DND-41 (cell line): ENCODE results near the gene CREBL2.
"Not testable (repeated sequence)": the region's sequence is repeated elsewhere in the genome, so short reads cannot be mapped to it uniquely, and the experiment has no call there.

Source experiments
- ATAC-seq: fragments of 200-7000 bp; cut with Tn5 transposase; 3 replicates; pipeline ENCODE4 v1.9.1; 2021; ENCODE audit warnings: low read depth; ENCODE audit not compliant: insufficient read depth
- DNase-seq: peaks from one replicate; pipeline ENCODE4 v3.0.0-alpha.2; 2020
- H2AFZ ChIP-seq: 2 replicates; pipeline ENCODE4 v1.6.0; 2012; ENCODE audit warnings: low read depth, low read length
- H3K27ac ChIP-seq: 2 replicates; pipeline ENCODE4 v1.5.1; 2012; ENCODE audit warnings: low read length, inconsistent platforms
- H3K27me3 ChIP-seq: fragments of 200-600 bp; sonication (generic); 2 replicates; pipeline ENCODE4 v1.6.0; 2012; ENCODE audit warnings: low read length, mild to moderate bottlenecking, inconsistent platforms; ENCODE audit not compliant: insufficient read depth, poor library complexity
- H3K36me3 ChIP-seq: 2 replicates; pipeline ENCODE4 v1.5.1; 2012; ENCODE audit warnings: low read length, inconsistent platforms; ENCODE audit not compliant: insufficient read depth
- H3K4me1 ChIP-seq: 2 replicates; pipeline ENCODE4 v1.5.1; 2012; ENCODE audit warnings: mild to moderate bottlenecking, low read length; ENCODE audit not compliant: insufficient read depth
- H3K4me2 ChIP-seq: 2 replicates; pipeline ENCODE4 v1.6.0; 2012; ENCODE audit warnings: mild to moderate bottlenecking, moderate library complexity, low read length, inconsistent platforms; ENCODE audit not compliant: insufficient read depth
- H3K4me3 ChIP-seq, 2 experiments: fragments of 200-600 bp in 1 of 2; shearing (Covaris generic) in 1 of 2; 2 replicates each; pipeline ENCODE4 v1.5.1; 2012 to 2016; ENCODE audit warnings: inconsistent platforms in 2 of 2, low read length in 2 of 2, mild to moderate bottlenecking in 2 of 2, low read depth in 1 of 2, moderate library complexity in 1 of 2
- H3K79me2 ChIP-seq: 2 replicates; pipeline ENCODE4 v1.6.0; 2012; ENCODE audit warnings: low read length, inconsistent platforms; ENCODE audit not compliant: insufficient read depth
- H3K9ac ChIP-seq: 2 replicates; pipeline ENCODE4 v1.6.0; 2012; ENCODE audit warnings: low read depth, mild to moderate bottlenecking, inconsistent platforms, low read length, moderate library complexity
- H3K9me3 ChIP-seq: 2 replicates; pipeline ENCODE4 v1.5.1; 2012; ENCODE audit warnings: low read length, moderate library complexity, mild to moderate bottlenecking, inconsistent platforms; ENCODE audit not compliant: insufficient read depth, severe bottlenecking
- H4K20me1 ChIP-seq: 2 replicates; pipeline ENCODE4 v1.6.0; 2012; ENCODE audit warnings: low read length; ENCODE audit not compliant: insufficient read depth
- EZH2 ChIP-seq: IDR thresholded peaks from 3 replicates; pipeline ENCODE4 v1.6.1; 2012; ENCODE audit warnings: borderline replicate concordance, low read depth, mild to moderate bottlenecking, moderate library complexity, low read length, inconsistent platforms; ENCODE audit not compliant: severe bottlenecking
- TF ChIP-seq, protein P1 (sequence below): IDR thresholded peaks from 2 replicates; pipeline ENCODE4 v1.5.1; 2012; ENCODE audit warnings: borderline replicate concordance, low read length, moderate library complexity, mild to moderate bottlenecking; ENCODE audit not compliant: poor library complexity, severe bottlenecking; ENCODE audit errors: extremely low read depth

The CREBL2 gene

DNA sequence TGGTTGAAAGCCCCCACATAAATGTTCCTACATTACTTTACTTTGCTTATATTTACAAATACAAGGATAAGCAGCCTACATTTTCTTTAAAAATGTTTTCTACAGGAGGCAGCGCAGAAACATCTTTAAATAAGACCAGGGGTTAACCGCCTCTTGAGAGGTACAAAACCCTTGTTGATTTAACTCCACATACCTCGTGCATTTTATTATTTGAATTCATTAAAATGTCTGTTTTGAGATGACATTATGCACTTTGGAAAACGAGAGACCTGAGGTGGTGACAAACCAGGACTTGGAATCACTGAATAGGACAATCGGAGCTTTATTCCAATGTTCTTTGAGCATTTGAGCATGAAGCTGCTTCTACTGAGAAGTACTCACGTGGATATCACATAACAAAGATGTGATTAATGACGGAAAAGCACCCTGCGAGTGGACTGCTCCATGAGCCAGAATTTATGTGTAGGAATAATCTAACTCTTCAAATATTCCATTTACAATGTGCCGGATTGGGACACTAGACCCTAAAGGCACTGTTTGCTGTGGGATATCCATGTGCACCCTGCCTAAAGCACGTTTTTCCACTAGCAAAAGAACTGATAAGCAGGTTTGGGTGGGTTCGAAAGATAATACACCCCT, 48.3 kb upstream of the CREBL2 start:
- Histone ChIP-seq H3K36me3 (no peaks in the 10 kb centered on the region), H3K4me3 (peak overlapping the region in 1 of 2 experiments; percentile 65; a peak in 2 of 4 replicates), H3K27me3 (peaks cover 51% of the 10 kb centered on the region), H3K9ac (no peak overlapping the region; the same call in 1 of the 2 replicates), H3K9me3 (peaks cover 5% of the 10 kb centered on the region), H3K4me1 (peaks cover 22% of the 10 kb centered on the region), H3K4me2 (peak overlapping the region; percentile 95), H2AFZ (no peak overlapping the region), H3K27ac (no peak overlapping the region), H4K20me1 (no peaks in the 10 kb centered on the region), H3K79me2 (no peaks in the 10 kb centered on the region)
- no peak for DNase-seq
- TF ChIP-seq, protein P1, sequence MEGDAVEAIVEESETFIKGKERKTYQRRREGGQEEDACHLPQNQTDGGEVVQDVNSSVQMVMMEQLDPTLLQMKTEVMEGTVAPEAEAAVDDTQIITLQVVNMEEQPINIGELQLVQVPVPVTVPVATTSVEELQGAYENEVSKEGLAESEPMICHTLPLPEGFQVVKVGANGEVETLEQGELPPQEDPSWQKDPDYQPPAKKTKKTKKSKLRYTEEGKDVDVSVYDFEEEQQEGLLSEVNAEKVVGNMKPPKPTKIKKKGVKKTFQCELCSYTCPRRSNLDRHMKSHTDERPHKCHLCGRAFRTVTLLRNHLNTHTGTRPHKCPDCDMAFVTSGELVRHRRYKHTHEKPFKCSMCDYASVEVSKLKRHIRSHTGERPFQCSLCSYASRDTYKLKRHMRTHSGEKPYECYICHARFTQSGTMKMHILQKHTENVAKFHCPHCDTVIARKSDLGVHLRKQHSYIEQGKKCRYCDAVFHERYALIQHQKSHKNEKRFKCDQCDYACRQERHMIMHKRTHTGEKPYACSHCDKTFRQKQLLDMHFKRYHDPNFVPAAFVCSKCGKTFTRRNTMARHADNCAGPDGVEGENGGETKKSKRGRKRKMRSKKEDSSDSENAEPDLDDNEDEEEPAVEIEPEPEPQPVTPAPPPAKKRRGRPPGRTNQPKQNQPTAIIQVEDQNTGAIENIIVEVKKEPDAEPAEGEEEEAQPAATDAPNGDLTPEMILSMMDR = no peak
- TF ChIP-seq EZH2 = no peak
- no peak for ATAC-seq

DNA sequence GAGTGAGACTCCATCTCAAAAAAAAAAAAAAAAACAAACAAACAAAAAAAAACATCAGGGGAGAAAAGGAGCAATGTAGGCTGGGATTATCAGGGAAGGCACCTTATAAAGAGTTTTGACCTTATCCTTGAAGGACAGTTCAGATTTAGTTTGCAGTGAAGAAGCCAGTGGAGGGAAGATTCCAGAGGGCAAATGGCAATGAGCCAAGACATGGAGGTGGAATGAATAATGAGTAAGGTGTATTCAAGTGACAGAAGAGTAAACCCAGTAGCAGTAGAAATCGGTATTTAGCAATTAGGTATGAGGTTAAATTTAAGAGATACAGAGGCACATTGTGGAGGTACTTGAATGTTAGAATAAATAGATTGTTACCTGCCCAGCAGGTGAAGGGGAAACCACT, 46.8 kb upstream of the CREBL2 start:
- ATAC-seq = no peak
- H3K9me3 ChIP-seq = peaks cover 5% of the 10 kb centered on the region
- H3K4me1 ChIP-seq = peaks cover 22% of the 10 kb centered on the region
- DNase-seq = no peak
- H3K79me2 ChIP-seq = no peaks in the 10 kb centered on the region
- no peak overlapping the region for H3K4me3 ChIP-seq
- H3K4me2 ChIP-seq = no peak overlapping the region
- H3K27me3 ChIP-seq = peaks cover 37% of the 10 kb centered on the region
- H4K20me1 ChIP-seq = no peaks in the 10 kb centered on the region
- no peaks in the 10 kb centered on the region for H3K36me3 ChIP-seq
- no peak for TF ChIP-seq EZH2
- TF ChIP-seq, protein P1 = no peak
- H3K9ac ChIP-seq = no peak overlapping the region
- no peak overlapping the region for H2AFZ ChIP-seq
- H3K27ac ChIP-seq = no peak overlapping the region

DNA sequence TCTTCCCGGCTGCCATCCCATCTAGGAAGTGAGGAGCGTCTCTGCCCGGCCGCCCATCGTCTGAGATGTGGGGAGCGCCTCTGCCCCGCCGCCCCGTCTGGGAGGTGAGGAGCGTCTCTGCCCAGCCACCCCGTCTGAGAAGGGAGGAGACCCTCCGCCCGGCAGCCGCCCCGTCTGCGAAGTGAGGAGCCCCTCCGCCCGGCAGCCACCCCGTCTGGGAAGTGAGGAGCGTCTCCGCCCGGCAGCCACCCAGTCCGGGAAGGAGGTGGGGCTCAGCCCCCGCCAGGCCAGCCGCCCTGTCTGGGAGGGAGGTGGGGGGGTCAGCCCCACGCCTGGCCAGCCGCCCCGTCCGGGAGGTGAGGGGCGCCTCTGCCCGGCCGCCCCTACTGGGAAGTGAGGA, 45.7 kb upstream of the CREBL2 start:
- H3K4me2 ChIP-seq, H3K9me3 ChIP-seq, H4K20me1 ChIP-seq, DNase-seq, H2AFZ ChIP-seq, H3K4me3 ChIP-seq, H3K9ac ChIP-seq, H3K36me3 ChIP-seq, H3K79me2 ChIP-seq, H3K27ac ChIP-seq, ATAC-seq: not testable (repeated sequence)
- Histone ChIP-seq H3K4me1 (peaks cover 18% of the 10 kb centered on the region), H3K27me3 (peaks cover 27% of the 10 kb centered on the region)

DNA sequence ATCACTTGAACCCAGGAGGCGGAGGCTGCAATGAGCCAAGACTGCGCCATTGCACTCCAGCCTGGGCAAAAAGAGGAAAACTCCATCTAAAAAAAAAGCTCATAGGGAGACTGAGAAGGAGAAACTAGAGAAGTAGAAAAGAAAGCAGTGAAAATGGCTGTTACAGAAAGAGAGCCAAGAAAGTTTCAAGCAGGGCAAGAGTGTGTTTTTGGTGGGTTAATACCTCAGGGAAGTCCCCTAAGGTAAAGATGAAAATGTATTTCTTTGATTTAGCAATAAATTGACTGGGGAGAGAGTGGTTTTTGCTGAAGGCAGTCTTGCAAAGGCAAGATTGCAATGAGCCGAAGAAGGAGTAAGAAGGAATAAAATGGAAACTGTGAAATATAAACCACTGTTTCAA, 39.0 kb upstream of the CREBL2 start:
- no peak for TF ChIP-seq EZH2
- TF ChIP-seq, protein P1 = no peak
- no peak overlapping the region for H3K27ac ChIP-seq
- no peaks in the 10 kb centered on the region for H3K4me1 ChIP-seq
- peaks cover under 1% of the 10 kb centered on the region for H3K27me3 ChIP-seq
- ATAC-seq (no peak), DNase-seq (no peak)
- H3K9ac ChIP-seq = no peak overlapping the region
- H3K4me3 ChIP-seq = no peak overlapping the region
- no peaks in the 10 kb centered on the region for H3K79me2 ChIP-seq
- no peaks in the 10 kb centered on the region for H4K20me1 ChIP-seq
- H3K4me2 ChIP-seq = no peak overlapping the region
- no peaks in the 10 kb centered on the region for H3K36me3 ChIP-seq
- no peaks in the 10 kb centered on the region for H3K9me3 ChIP-seq
- H2AFZ ChIP-seq = no peak overlapping the region
